ENCODE measurements around the gene ACTN4. TPM values are rescaled to one million over a fixed set of nuclear protein-coding genes. Genes with fewer than 3 reads are reported as not detected.
"Not testable (repeated sequence)": the region's sequence is repeated elsewhere in the genome, so short reads cannot be mapped to it uniquely, and the experiment has no call there.

Gene ACTN4
- total and polyA plus RNA-seq, 2 experiments from 2014 or later = 68.9 to 427 TPM

DNA sequence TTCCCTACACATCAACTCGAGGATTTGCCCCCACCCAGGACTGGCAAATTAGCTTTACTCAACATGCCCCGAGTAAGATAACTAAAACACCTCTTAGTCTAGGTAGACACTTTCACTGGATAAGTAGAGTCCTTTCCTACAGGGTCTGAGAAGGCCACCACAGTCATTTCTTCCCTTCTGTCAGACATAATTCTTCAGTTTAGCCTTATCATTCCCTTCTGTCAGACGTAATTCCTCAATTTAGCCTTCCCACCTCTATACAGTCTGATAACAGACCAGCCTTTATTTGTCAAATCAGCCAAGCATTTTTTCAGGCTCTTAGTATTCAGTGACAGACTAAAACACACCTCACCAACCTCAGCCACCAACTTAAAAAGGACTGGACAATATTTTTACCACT, 106.3 kb downstream of the ACTN4 start:
- not testable (repeated sequence) for H3K27ac Mint-ChIP-seq; H3K9me3 Mint-ChIP-seq; H4K20me1 ChIP-seq (replicated peaks; ENCODE audit: insufficient read depth); H3K4me3 ChIP-seq; DNase-seq (ENCODE audit: low spot score); H3K36me3 Mint-ChIP-seq (ENCODE audit: low read depth); H2AFZ ChIP-seq; H3K9me2 ChIP-seq (ENCODE audit: insufficient read depth); ATAC-seq; H3K4me1 ChIP-seq (ENCODE audit: insufficient read depth); H3K36me3 ChIP-seq (ENCODE audit: insufficient read depth); H3K27me3 Mint-ChIP-seq (ENCODE audit: insufficient read depth, low read depth, poor library complexity); H3K79me2 ChIP-seq (replicated peaks; ENCODE audit: insufficient read depth); H3K4me2 ChIP-seq; H3K4me3 Mint-ChIP-seq; H3F3A ChIP-seq (replicated peaks; ENCODE audit: low read depth); H3K27ac ChIP-seq (ENCODE audit: low read depth); H3K4me1 Mint-ChIP-seq
- peaks cover 17% of the 10 kb centered on the region for H3K27me3 ChIP-seq (ENCODE audit: insufficient read depth)

DNA sequence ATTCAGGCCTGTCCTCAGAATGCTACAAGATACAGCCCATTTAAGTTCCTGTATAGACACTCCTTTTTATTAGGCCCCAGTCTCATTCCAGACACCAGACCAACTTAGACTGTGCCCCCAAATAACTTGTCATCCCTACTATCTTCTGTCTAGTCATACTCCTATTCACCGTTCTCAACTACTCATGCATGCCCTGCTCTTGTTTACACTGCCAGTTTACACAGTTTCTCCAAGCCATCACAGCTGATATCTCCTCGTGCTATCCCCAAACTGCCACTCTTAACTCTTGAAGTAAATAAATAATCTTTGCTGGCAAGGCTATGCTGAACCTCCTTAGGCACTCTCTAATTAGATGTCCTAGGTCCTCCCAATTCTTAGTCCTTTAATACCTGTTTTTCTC, 106.7 kb downstream of the ACTN4 start:
- not testable (repeated sequence) for H3K36me3 Mint-ChIP-seq (ENCODE audit: low read depth); H3K27me3 Mint-ChIP-seq (ENCODE audit: insufficient read depth, low read depth, poor library complexity); H3K9me2 ChIP-seq (ENCODE audit: insufficient read depth); H3K4me3 ChIP-seq; H4K20me1 ChIP-seq (replicated peaks; ENCODE audit: insufficient read depth); H3K27ac Mint-ChIP-seq; H3K79me2 ChIP-seq (replicated peaks; ENCODE audit: insufficient read depth); H2AFZ ChIP-seq; H3K36me3 ChIP-seq (ENCODE audit: insufficient read depth); H3K9me3 Mint-ChIP-seq; H3K4me3 Mint-ChIP-seq; H3F3A ChIP-seq (replicated peaks; ENCODE audit: low read depth); H3K4me2 ChIP-seq; H3K4me1 ChIP-seq (ENCODE audit: insufficient read depth); DNase-seq (ENCODE audit: low spot score); ATAC-seq; H3K27ac ChIP-seq (ENCODE audit: low read depth); H3K4me1 Mint-ChIP-seq
- H3K27me3 ChIP-seq (ENCODE audit: insufficient read depth) = peaks cover 17% of the 10 kb centered on the region

DNA sequence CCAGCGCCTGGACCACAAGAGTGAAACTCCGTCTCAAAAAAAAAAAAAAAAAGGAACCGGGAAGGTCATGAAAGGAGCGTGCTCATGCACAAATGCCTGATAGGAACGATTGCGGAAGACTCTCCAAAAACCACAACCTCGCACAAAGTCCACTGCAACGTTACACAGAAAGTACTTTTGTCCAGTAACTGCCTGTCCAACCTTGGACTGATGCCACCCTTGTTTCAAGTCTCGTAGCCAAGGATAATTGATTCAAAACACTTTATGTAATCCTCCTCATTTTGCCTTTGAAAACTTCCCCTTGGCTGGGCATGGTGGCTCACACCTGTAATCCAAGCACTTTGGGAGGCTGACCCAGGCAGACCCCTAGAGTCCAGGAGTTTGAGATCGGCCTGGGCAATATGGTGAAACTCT, 112.1 kb downstream of the ACTN4 start:
- Mint-ChIP-seq H3K4me1 (no peaks in the 10 kb centered on the region), H3K27me3 (ENCODE audit: insufficient read depth, low read depth, poor library complexity) (peaks cover 7% of the 10 kb centered on the region), H3K36me3 (ENCODE audit: low read depth) (no peaks in the 10 kb centered on the region), H3K4me3 (no peak overlapping the region), H3K9me3 (no peaks in the 10 kb centered on the region), H3K27ac (no peak overlapping the region)
- H2AFZ ChIP-seq = no peak overlapping the region
- no peak overlapping the region for H3K4me2 ChIP-seq
- no peaks in the 10 kb centered on the region for H3K79me2 ChIP-seq (replicated peaks; ENCODE audit: insufficient read depth)
- H3F3A ChIP-seq (replicated peaks; ENCODE audit: low read depth) = no peaks in the 10 kb centered on the region
- no peaks in the 10 kb centered on the region for H3K36me3 ChIP-seq (ENCODE audit: insufficient read depth)
- no peaks in the 10 kb centered on the region for H3K27me3 ChIP-seq (ENCODE audit: insufficient read depth)
- no peak overlapping the region for H3K27ac ChIP-seq (ENCODE audit: low read depth)
- no peak for TF ChIP-seq STAT1 (IDR thresholded peaks at IDR 0.05; ENCODE audit: unreplicated experiment)
- no peak for TF ChIP-seq ZNF114 (CRISPR knock-in tag; IDR thresholded peaks at IDR 0.05)
- no peak for TF ChIP-seq REST (IDR thresholded peaks at IDR 0.05; ENCODE audit: unreplicated experiment)
- TF ChIP-seq, protein P1, sequence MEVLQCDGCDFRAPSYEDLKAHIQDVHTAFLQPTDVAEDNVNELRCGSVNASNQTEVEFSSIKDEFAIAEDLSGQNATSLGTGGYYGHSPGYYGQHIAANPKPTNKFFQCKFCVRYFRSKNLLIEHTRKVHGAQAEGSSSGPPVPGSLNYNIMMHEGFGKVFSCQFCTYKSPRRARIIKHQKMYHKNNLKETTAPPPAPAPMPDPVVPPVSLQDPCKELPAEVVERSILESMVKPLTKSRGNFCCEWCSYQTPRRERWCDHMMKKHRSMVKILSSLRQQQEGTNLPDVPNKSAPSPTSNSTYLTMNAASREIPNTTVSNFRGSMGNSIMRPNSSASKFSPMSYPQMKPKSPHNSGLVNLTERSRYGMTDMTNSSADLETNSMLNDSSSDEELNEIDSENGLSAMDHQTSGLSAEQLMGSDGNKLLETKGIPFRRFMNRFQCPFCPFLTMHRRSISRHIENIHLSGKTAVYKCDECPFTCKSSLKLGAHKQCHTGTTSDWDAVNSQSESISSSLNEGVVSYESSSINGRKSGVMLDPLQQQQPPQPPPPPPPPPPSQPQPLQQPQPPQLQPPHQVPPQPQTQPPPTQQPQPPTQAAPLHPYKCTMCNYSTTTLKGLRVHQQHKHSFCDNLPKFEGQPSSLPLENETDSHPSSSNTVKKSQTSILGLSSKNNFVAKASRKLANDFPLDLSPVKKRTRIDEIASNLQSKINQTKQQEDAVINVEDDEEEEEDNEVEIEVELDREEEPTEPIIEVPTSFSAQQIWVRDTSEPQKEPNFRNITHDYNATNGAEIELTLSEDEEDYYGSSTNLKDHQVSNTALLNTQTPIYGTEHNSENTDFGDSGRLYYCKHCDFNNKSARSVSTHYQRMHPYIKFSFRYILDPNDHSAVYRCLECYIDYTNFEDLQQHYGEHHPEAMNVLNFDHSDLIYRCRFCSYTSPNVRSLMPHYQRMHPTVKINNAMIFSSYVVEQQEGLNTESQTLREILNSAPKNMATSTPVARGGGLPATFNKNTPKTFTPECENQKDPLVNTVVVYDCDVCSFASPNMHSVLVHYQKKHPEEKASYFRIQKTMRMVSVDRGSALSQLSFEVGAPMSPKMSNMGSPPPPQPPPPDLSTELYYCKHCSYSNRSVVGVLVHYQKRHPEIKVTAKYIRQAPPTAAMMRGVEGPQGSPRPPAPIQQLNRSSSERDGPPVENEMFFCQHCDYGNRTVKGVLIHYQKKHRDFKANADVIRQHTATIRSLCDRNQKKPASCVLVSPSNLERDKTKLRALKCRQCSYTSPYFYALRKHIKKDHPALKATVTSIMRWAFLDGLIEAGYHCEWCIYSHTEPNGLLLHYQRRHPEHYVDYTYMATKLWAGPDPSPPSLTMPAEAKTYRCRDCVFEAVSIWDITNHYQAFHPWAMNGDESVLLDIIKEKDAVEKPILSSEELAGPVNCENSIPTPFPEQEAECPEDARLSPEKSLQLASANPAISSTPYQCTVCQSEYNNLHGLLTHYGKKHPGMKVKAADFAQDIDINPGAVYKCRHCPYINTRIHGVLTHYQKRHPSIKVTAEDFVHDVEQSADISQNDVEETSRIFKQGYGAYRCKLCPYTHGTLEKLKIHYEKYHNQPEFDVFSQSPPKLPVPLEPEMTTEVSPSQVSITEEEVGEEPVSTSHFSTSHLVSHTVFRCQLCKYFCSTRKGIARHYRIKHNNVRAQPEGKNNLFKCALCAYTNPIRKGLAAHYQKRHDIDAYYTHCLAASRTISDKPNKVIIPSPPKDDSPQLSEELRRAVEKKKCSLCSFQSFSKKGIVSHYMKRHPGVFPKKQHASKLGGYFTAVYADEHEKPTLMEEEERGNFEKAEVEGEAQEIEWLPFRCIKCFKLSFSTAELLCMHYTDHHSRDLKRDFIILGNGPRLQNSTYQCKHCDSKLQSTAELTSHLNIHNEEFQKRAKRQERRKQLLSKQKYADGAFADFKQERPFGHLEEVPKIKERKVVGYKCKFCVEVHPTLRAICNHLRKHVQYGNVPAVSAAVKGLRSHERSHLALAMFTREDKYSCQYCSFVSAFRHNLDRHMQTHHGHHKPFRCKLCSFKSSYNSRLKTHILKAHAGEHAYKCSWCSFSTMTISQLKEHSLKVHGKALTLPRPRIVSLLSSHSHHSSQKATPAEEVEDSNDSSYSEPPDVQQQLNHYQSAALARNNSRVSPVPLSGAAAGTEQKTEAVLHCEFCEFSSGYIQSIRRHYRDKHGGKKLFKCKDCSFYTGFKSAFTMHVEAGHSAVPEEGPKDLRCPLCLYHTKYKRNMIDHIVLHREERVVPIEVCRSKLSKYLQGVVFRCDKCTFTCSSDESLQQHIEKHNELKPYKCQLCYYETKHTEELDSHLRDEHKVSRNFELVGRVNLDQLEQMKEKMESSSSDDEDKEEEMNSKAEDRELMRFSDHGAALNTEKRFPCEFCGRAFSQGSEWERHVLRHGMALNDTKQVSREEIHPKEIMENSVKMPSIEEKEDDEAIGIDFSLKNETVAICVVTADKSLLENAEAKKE (CRISPR knock-in tag; IDR thresholded peaks at IDR 0.05) = no peak
- H3K4me1 ChIP-seq (ENCODE audit: insufficient read depth) = no peaks in the 10 kb centered on the region
- no peak overlapping the region for H3K4me3 ChIP-seq
- no peak for ATAC-seq
- no peak for DNase-seq (ENCODE audit: low spot score)
- no peaks in the 10 kb centered on the region for H3K9me2 ChIP-seq (ENCODE audit: insufficient read depth)
- H4K20me1 ChIP-seq (replicated peaks; ENCODE audit: insufficient read depth) = no peaks in the 10 kb centered on the region

Data from GM23338 (cell line).